NB4 (cell line): ENCODE results near the gene ZNF366.

Experiments
- DNase-seq: peaks from one replicate; pipeline ENCODE4 v3.0.0; 2010; ENCODE audit warnings: low read depth
- H3K4me3 ChIP-seq: one replicate; pipeline ENCODE4 v1.5.1; 2011; ENCODE audit warnings: mild to moderate bottlenecking, low read depth, low read length, moderate library complexity
- MAX ChIP-seq: IDR thresholded peaks from 2 replicates; pipeline ENCODE4 v1.6.1; 2011; ENCODE audit warnings: low read depth, low read length
- MYC ChIP-seq: IDR thresholded peaks from 2 replicates; pipeline ENCODE4 v1.6.1; 2011; ENCODE audit warnings: low read depth, low read length
- POLR2A ChIP-seq: IDR thresholded peaks from 2 replicates; pipeline ENCODE4 v1.6.1; 2011; ENCODE audit warnings: mild to moderate bottlenecking; ENCODE audit not compliant: insufficient read length; ENCODE audit errors: extremely low read depth
- TF ChIP-seq, protein P1 (sequence below): IDR thresholded peaks from one replicate; pipeline ENCODE4 v1.5.1; 2012; ENCODE audit warnings: low read depth, low read length

The ZNF366 gene

GRCh38 chr5:72440207-72440638 lies 67.0 kb downstream of the ZNF366 start:
- no peak for DNase-seq
- H3K4me3 ChIP-seq = no peak overlapping the region
- TF ChIP-seq MAX = no peak
- TF ChIP-seq MYC = no peak
- TF ChIP-seq, protein P1, sequence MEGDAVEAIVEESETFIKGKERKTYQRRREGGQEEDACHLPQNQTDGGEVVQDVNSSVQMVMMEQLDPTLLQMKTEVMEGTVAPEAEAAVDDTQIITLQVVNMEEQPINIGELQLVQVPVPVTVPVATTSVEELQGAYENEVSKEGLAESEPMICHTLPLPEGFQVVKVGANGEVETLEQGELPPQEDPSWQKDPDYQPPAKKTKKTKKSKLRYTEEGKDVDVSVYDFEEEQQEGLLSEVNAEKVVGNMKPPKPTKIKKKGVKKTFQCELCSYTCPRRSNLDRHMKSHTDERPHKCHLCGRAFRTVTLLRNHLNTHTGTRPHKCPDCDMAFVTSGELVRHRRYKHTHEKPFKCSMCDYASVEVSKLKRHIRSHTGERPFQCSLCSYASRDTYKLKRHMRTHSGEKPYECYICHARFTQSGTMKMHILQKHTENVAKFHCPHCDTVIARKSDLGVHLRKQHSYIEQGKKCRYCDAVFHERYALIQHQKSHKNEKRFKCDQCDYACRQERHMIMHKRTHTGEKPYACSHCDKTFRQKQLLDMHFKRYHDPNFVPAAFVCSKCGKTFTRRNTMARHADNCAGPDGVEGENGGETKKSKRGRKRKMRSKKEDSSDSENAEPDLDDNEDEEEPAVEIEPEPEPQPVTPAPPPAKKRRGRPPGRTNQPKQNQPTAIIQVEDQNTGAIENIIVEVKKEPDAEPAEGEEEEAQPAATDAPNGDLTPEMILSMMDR = no peak
- TF ChIP-seq POLR2A = no peak

- no peak for TF ChIP-seq MYC
- no peak for TF ChIP-seq MAX
- no peak for TF ChIP-seq POLR2A
- TF ChIP-seq, protein P1 = no peak
- no peak overlapping the region for H3K4me3 ChIP-seq
- no peak for DNase-seq
Observed at GRCh38 chr5:72439192-72439591, 68.0 kb downstream of the ZNF366 start.

GRCh38 chr5:72438141-72438540 lies 69.1 kb downstream of the ZNF366 start:
- DNase-seq = no peak
- no peak overlapping the region for H3K4me3 ChIP-seq
- TF ChIP-seq POLR2A (no peak), MYC (no peak), MAX (no peak)
- TF ChIP-seq, protein P1 = no peak

GRCh38 chr5:72436796-72437471 lies 70.3 kb downstream of the ZNF366 start:
- no peak overlapping the region for H3K4me3 ChIP-seq
- peak; percentile 36 for DNase-seq
- TF ChIP-seq, protein P1 = no peak
- no peak for TF ChIP-seq MYC
- no peak for TF ChIP-seq MAX
- no peak for TF ChIP-seq POLR2A

- TF ChIP-seq MAX = no peak
- TF ChIP-seq, protein P1 = no peak
- DNase-seq = no peak
- no peak overlapping the region for H3K4me3 ChIP-seq
Observed at GRCh38 chr5:72434781-72435437, 72.3 kb downstream of the ZNF366 start.
